Immature natural killer cell (primary cell): ENCODE results near the gene LUZP1. TPM values are rescaled to one million over a fixed set of nuclear protein-coding genes. Genes with fewer than 3 reads are reported as not detected.

Experiments used
- DNase-seq, 3 donors: peaks; one replicate each; pipeline ENCODE4 v3.0.0; 2022; ENCODE audit warnings: mixed read lengths in 1 of 3
- H3K27ac Mint-ChIP-seq, 6 donors: one replicate each; pipeline ENCODE4 v1.8.0; 2020; ENCODE audit warnings: mixed read lengths in 6 of 6, mild to moderate bottlenecking in 5 of 6, inconsistent platforms in 4 of 6, moderate library complexity in 3 of 6
- H3K27me3 Mint-ChIP-seq, 3 donors: one replicate each; pipeline ENCODE4 v1.8.0; 2020 to 2021; ENCODE audit warnings: low read depth in 3 of 3, mild to moderate bottlenecking in 3 of 3, mixed read lengths in 3 of 3, moderate library complexity in 3 of 3, inconsistent platforms in 1 of 3
- H3K36me3 Mint-ChIP-seq, 3 donors: one replicate each; pipeline ENCODE4 v1.8.0; 2020; ENCODE audit warnings: mixed read lengths in 3 of 3, inconsistent platforms in 2 of 3, mild to moderate bottlenecking in 2 of 3
- H3K4me1 Mint-ChIP-seq, 2 donors: one replicate each; pipeline ENCODE4 v1.8.0; 2020; ENCODE audit warnings: inconsistent platforms in 2 of 2, mild to moderate bottlenecking in 2 of 2, mixed read lengths in 2 of 2, moderate library complexity in 1 of 2
- H3K4me3 Mint-ChIP-seq, 5 donors: one replicate each; pipeline ENCODE4 v1.8.0; 2020; ENCODE audit warnings: mild to moderate bottlenecking in 5 of 5, mixed read lengths in 5 of 5, inconsistent platforms in 3 of 5, moderate library complexity in 3 of 5
- H3K9me3 Mint-ChIP-seq, 6 donors: one replicate each; pipeline ENCODE4 v1.8.0; 2020; ENCODE audit warnings: mild to moderate bottlenecking in 6 of 6, mixed read lengths in 6 of 6, inconsistent platforms in 4 of 6, moderate library complexity in 3 of 6
- polyA plus RNA-seq, 3 donors: library from polyadenylated mRNA; unstranded; fragments of 300-500 nt; fragmentation: Illumina TruSeq; gene quantifications; one replicate each; pipeline ENCODE4 v1.2.3, GENCODE V29; 2021

The LUZP1 gene
- polyA plus RNA-seq, 3 donors from 2014 or later = 9.8 to 35.5 (median 13.8) TPM

GRCh38 chr1:23097316-23097715 lies 71.3 kb downstream of the LUZP1 start:
- Mint-ChIP-seq H3K4me3 (no peak overlapping the region), H3K27ac (no peak overlapping the region)

GRCh38 chr1:23092447-23092846 lies 76.2 kb downstream of the LUZP1 start:
- DNase-seq = no peak
- Mint-ChIP-seq H3K9me3 (no peaks in the 10 kb centered on the region), H3K27ac (no peak overlapping the region), H3K4me3 (no peak overlapping the region), H3K36me3 (peaks cover 11 to 37% (median 24%) of the 10 kb centered on the region in 3 donors), H3K4me1 (no peaks in the 10 kb centered on the region), H3K27me3 (no peaks in the 10 kb centered on the region)

More at GRCh38 chr1:23097316-23097715, 71.3 kb downstream of the LUZP1 start:
- peaks cover 11 to 16% (median 12%) of the 10 kb centered on the region in 3 donors for H3K36me3 Mint-ChIP-seq
- H3K4me1 Mint-ChIP-seq = peaks cover 41 to 43% of the 10 kb centered on the region in 2 donors
- no peaks in the 10 kb centered on the region for H3K9me3 Mint-ChIP-seq
- peaks cover 0 to 5% (median 0%) of the 10 kb centered on the region in 3 donors for H3K27me3 Mint-ChIP-seq
- DNase-seq = no peak

GRCh38 chr1:23091545-23091944 lies 77.1 kb downstream of the LUZP1 start:
- no peaks in the 10 kb centered on the region for H3K9me3 Mint-ChIP-seq
- no peak overlapping the region for H3K4me3 Mint-ChIP-seq
- no peak overlapping the region for H3K27ac Mint-ChIP-seq
- H3K27me3 Mint-ChIP-seq = no peaks in the 10 kb centered on the region
- peaks cover 15 to 45% (median 31%) of the 10 kb centered on the region in 3 donors for H3K36me3 Mint-ChIP-seq
- DNase-seq = no peak
- H3K4me1 Mint-ChIP-seq = no peaks in the 10 kb centered on the region

- H3K36me3 Mint-ChIP-seq = peaks cover 25 to 56% (median 38%) of the 10 kb centered on the region in 3 donors
- H3K27ac Mint-ChIP-seq = no peak overlapping the region
- H3K4me1 Mint-ChIP-seq = no peaks in the 10 kb centered on the region
- no peaks in the 10 kb centered on the region for H3K9me3 Mint-ChIP-seq
- no peak overlapping the region for H3K4me3 Mint-ChIP-seq
- no peak for DNase-seq
- H3K27me3 Mint-ChIP-seq = no peaks in the 10 kb centered on the region
Observed at GRCh38 chr1:23090056-23090455, 78.6 kb downstream of the LUZP1 start.

- no peak for DNase-seq
- Mint-ChIP-seq H3K27ac (no peak overlapping the region), H3K4me1 (no peaks in the 10 kb centered on the region), H3K27me3 (no peaks in the 10 kb centered on the region), H3K4me3 (no peak overlapping the region), H3K9me3 (no peaks in the 10 kb centered on the region), H3K36me3 (peaks cover 22 to 55% (median 28%) of the 10 kb centered on the region in 3 donors)
Observed at GRCh38 chr1:23088027-23088426, 80.6 kb downstream of the LUZP1 start.

- DNase-seq = no peak
- peak overlapping the region in 1 of 6 donors; percentile 67 for H3K27ac Mint-ChIP-seq
- no peaks in the 10 kb centered on the region for H3K4me1 Mint-ChIP-seq
- H3K4me3 Mint-ChIP-seq = no peak overlapping the region
- H3K36me3 Mint-ChIP-seq = peaks cover 28 to 56% (median 36%) of the 10 kb centered on the region in 3 donors
- no peaks in the 10 kb centered on the region for H3K9me3 Mint-ChIP-seq
- no peaks in the 10 kb centered on the region for H3K27me3 Mint-ChIP-seq
Observed at GRCh38 chr1:23085696-23086095, 83.0 kb downstream of the LUZP1 start.

GRCh38 chr1:23084880-23085279 lies 83.8 kb downstream of the LUZP1 start:
- no peaks in the 10 kb centered on the region for H3K9me3 Mint-ChIP-seq
- H3K27me3 Mint-ChIP-seq = peaks cover 0 to 4% (median 0%) of the 10 kb centered on the region in 3 donors
- H3K27ac Mint-ChIP-seq = peak overlapping the region in 1 of 6 donors; percentile 50
- no peak for DNase-seq
- H3K36me3 Mint-ChIP-seq = peaks cover 27 to 64% (median 41%) of the 10 kb centered on the region in 3 donors
- H3K4me3 Mint-ChIP-seq = no peak overlapping the region
- H3K4me1 Mint-ChIP-seq = no peaks in the 10 kb centered on the region

- Mint-ChIP-seq H3K4me1 (no peaks in the 10 kb centered on the region), H3K9me3 (no peaks in the 10 kb centered on the region), H3K4me3 (no peak overlapping the region), H3K27me3 (peaks cover 0 to 4% (median 0%) of the 10 kb centered on the region in 3 donors), H3K27ac (peak overlapping the region in 1 of 6 donors; percentile 2), H3K36me3 (peaks cover 35 to 73% (median 48%) of the 10 kb centered on the region in 3 donors)
- no peak for DNase-seq
Observed at GRCh38 chr1:23083714-23084480, 84.8 kb downstream of the LUZP1 start.

- Mint-ChIP-seq H3K4me1 (no peaks in the 10 kb centered on the region), H3K27me3 (peaks cover 0 to 4% (median 0%) of the 10 kb centered on the region in 3 donors), H3K9me3 (no peaks in the 10 kb centered on the region), H3K27ac (peak overlapping the region in 1 of 6 donors; percentile 45), H3K36me3 (peaks cover 22 to 71% (median 44%) of the 10 kb centered on the region in 3 donors), H3K4me3 (no peak overlapping the region)
- no peak for DNase-seq
Observed at GRCh38 chr1:23081376-23081775, 87.3 kb downstream of the LUZP1 start.

GRCh38 chr1:23080885-23081284 lies 87.8 kb downstream of the LUZP1 start:
- H3K36me3 Mint-ChIP-seq = peaks cover 20 to 66% (median 39%) of the 10 kb centered on the region in 3 donors
- no peak for DNase-seq
- no peak overlapping the region for H3K4me3 Mint-ChIP-seq
- H3K9me3 Mint-ChIP-seq = no peaks in the 10 kb centered on the region
- no peaks in the 10 kb centered on the region for H3K4me1 Mint-ChIP-seq
- H3K27me3 Mint-ChIP-seq = peaks cover 0 to 4% (median 0%) of the 10 kb centered on the region in 3 donors
- peak overlapping the region in 1 of 6 donors; percentile 45 for H3K27ac Mint-ChIP-seq

- H3K27me3 Mint-ChIP-seq = peaks cover 0 to 4% (median 0%) of the 10 kb centered on the region in 3 donors
- DNase-seq = no peak
- H3K36me3 Mint-ChIP-seq = peaks cover 16 to 56% (median 27%) of the 10 kb centered on the region in 3 donors
- no peaks in the 10 kb centered on the region for H3K4me1 Mint-ChIP-seq
- peak overlapping the region in 2 of 6 donors; percentile 47 to 68 for H3K27ac Mint-ChIP-seq
- H3K9me3 Mint-ChIP-seq = no peaks in the 10 kb centered on the region
- H3K4me3 Mint-ChIP-seq = no peak overlapping the region
Observed at GRCh38 chr1:23079025-23079424, 89.6 kb downstream of the LUZP1 start.

- H3K4me1 Mint-ChIP-seq = no peaks in the 10 kb centered on the region
- H3K36me3 Mint-ChIP-seq = peaks cover 17 to 45% (median 30%) of the 10 kb centered on the region in 3 donors
Observed at GRCh38 chr1:23074012-23074411, 94.6 kb downstream of the LUZP1 start.

GRCh38 chr1:23069675-23070074 lies 99.0 kb downstream of the LUZP1 start:
- Mint-ChIP-seq H3K27me3 (no peaks in the 10 kb centered on the region), H3K4me3 (no peak overlapping the region), H3K9me3 (no peaks in the 10 kb centered on the region), H3K27ac (no peak overlapping the region), H3K36me3 (peaks cover 12 to 53% (median 28%) of the 10 kb centered on the region in 3 donors), H3K4me1 (no peaks in the 10 kb centered on the region)
- DNase-seq = no peak

More at GRCh38 chr1:23074012-23074411, 94.6 kb downstream of the LUZP1 start:
- Mint-ChIP-seq H3K27me3 (no peaks in the 10 kb centered on the region), H3K4me3 (no peak overlapping the region), H3K9me3 (no peaks in the 10 kb centered on the region), H3K27ac (no peak overlapping the region)
- DNase-seq = no peak

- Mint-ChIP-seq H3K27me3 (no peaks in the 10 kb centered on the region), H3K4me1 (no peaks in the 10 kb centered on the region), H3K9me3 (no peaks in the 10 kb centered on the region), H3K27ac (no peak overlapping the region), H3K4me3 (no peak overlapping the region), H3K36me3 (peaks cover 12 to 58% (median 28%) of the 10 kb centered on the region in 3 donors)
- no peak for DNase-seq
Observed at GRCh38 chr1:23069149-23069548, 99.5 kb downstream of the LUZP1 start.
